ENCODE data around the gene TNN.
A peak's percentile ranks its signal among the peaks of the same experiment; 100 is the strongest.

TNN gene

DNA sequence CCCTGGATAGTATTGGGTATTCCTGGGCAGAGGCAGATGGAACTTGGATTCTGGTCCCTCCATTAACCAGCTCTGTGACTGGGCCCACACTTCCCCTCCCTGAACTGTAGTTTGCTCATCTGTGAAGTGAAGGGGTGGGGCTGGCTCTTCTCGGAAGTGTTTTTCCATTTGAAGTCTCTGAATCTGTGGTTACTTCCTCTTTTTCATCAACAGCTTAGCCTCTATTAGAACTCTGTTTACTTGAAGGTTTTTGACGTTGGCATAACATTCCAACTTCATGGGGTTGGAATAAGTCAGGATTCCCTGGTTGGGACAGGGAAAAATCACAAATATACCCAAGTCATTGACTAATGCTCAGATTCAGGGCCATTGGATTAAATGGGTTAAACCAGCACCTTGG, 121.3 kb downstream of the TNN start:
- DNase-seq (ENCODE audit: low spot score), result peak; percentile 64
- in situ Hi-C loops (cut with MboI; ENCODE audit: low sequenced_read_pairs, unreplicated experiment), result no loop called here

DNA sequence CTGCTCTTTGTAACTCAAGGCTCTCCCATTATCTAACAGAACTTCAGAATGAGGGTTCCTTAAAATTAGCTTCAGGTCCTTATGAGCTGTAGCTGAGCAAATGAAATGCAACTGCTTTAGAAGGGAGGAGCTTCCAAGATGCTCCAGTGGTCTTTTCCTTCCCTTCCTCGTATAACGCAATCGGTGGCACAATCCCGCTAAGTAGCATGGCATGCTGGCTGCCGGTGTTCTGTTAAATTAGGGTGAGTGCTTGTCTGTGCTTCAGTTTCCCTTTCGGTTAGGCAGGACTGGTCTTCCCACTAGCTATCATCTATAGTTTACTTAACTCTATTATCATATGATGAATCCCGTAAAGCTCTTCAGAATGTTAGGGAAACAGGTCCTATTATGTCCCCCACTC, 124.0 kb downstream of the TNN start:
- DNase-seq (ENCODE audit: low spot score), result peak; percentile 41

More for the DNA sequence above, 121.3 kb downstream of the TNN start:
- TF ChIP-seq, protein P1, sequence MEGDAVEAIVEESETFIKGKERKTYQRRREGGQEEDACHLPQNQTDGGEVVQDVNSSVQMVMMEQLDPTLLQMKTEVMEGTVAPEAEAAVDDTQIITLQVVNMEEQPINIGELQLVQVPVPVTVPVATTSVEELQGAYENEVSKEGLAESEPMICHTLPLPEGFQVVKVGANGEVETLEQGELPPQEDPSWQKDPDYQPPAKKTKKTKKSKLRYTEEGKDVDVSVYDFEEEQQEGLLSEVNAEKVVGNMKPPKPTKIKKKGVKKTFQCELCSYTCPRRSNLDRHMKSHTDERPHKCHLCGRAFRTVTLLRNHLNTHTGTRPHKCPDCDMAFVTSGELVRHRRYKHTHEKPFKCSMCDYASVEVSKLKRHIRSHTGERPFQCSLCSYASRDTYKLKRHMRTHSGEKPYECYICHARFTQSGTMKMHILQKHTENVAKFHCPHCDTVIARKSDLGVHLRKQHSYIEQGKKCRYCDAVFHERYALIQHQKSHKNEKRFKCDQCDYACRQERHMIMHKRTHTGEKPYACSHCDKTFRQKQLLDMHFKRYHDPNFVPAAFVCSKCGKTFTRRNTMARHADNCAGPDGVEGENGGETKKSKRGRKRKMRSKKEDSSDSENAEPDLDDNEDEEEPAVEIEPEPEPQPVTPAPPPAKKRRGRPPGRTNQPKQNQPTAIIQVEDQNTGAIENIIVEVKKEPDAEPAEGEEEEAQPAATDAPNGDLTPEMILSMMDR (IDR thresholded peaks at IDR 0.05; ENCODE audit: borderline replicate concordance, control extremely low read depth, extremely low read depth, insufficient read depth, missing control alignments), result no peak

DNA sequence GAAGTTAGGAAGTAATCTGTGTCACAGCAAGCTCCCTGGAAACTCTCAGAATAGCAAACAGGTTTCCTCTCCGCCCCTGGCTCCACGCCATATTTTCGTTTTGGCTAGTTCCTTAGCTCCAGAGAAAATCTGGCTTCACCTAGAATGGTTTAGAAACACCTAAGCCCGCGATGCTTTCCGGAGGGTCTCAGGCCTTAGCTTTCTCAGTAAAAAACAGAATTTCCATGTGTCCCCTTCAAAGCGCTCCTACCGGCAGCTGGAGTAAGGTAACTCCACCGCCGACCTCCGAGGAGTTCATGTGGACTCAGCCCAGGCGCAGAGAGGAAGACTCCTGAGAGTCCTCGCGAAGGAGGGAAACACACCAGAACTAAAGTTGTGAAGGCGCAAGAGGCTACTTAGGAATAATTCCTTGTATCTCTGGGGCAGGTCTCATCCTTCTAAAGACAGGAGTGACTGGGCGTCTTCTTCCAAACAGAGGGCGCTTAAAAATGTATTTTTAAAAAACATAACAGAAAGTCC, 124.5 kb downstream of the TNN start:
- DNase-seq (ENCODE audit: low spot score), result peak; percentile 42
- in situ Hi-C loops (cut with MboI; ENCODE audit: low sequenced_read_pairs, unreplicated experiment), result no loop called here
- TF ChIP-seq, protein P1 (IDR thresholded peaks at IDR 0.05; ENCODE audit: borderline replicate concordance, control extremely low read depth, extremely low read depth, insufficient read depth, missing control alignments), result no peak

More for the DNA sequence above, 124.0 kb downstream of the TNN start:
- in situ Hi-C loops (cut with MboI; ENCODE audit: low sequenced_read_pairs, unreplicated experiment), result no loop called here
- TF ChIP-seq, protein P1 (IDR thresholded peaks at IDR 0.05; ENCODE audit: borderline replicate concordance, control extremely low read depth, extremely low read depth, insufficient read depth, missing control alignments), result no peak

DNA sequence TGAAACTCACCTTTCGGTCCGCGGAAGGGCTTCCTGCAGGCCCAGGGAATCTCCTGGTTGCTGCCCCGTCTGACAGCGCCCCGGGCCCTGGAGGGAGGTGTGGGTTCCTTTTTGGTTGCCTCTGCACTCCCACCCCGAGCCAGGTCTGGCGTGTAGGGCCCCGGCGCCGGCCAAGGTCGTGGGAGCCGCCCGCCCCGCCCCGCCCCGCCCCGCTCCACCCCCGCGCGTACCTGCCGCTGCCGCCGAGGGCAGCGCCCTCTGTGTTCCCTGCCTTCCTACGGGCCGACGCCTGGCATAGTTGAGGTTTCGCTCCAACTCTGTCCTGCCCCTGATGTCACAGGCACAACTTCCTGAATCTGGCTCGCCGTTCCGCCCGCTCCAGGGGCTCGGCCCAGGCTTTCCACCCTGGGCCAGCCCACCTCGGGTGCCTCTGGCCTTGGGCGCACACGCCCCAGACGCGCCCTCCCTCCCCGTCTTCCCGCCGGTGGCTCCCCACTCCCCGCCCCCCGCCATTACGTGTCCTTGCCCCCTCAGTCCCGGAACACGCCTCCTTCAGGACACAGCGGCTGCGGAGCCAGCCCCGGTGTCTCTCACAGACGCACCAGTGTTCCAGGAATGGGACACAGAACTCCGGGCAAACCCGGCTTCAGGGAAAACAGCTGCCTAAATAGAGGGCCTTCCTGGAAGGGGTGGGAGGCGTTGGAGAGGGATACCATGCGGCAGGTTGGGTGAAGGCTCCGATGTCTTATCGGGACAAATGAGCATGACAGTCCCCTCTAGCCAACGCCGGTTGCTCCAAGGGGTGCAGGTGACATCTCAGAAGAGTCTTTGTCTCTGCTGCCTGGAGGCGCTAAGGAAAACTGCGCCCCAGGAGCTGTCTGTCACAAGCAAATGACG, 125.2 kb downstream of the TNN start, which contains the start of gene KIAA0040:
TSS of gene KIAA0040 (minus strand) at position 147 of the 897 bp plus-strand sequence. CDS start 31,763 bp downstream, outside the sequence.
- TF ChIP-seq, protein P1 (IDR thresholded peaks at IDR 0.05; ENCODE audit: borderline replicate concordance, control extremely low read depth, extremely low read depth, insufficient read depth, missing control alignments), result no peak
- DNase-seq (ENCODE audit: low spot score), result peak; percentile 80
- in situ Hi-C loops (cut with MboI; ENCODE audit: low sequenced_read_pairs, unreplicated experiment), result no loop called here

DNA sequence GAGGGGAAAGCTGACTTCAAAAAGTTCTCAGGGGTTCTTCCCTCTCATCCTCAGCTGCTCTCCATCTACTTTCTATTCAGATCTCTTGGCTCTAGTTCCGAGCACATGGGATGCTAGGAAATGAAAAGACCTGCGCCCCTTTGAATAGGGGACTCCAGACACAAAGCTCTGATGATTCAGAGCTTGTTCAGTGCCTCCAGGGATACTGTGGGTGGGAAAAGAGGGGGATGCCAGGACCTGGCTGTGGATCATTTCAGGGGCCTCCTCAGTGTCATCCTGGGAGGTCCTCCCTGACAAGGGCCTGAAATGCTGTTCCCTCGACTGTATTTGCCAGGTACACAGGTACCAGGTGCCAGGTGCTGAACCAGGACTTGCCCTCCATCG, 125.9 kb downstream of the TNN start:
- TF ChIP-seq, protein P1 (IDR thresholded peaks at IDR 0.05; ENCODE audit: borderline replicate concordance, control extremely low read depth, extremely low read depth, insufficient read depth, missing control alignments), result no peak
- in situ Hi-C loops (cut with MboI; ENCODE audit: low sequenced_read_pairs, unreplicated experiment), result no loop called here
- no peak for DNase-seq (ENCODE audit: low spot score)

DNA sequence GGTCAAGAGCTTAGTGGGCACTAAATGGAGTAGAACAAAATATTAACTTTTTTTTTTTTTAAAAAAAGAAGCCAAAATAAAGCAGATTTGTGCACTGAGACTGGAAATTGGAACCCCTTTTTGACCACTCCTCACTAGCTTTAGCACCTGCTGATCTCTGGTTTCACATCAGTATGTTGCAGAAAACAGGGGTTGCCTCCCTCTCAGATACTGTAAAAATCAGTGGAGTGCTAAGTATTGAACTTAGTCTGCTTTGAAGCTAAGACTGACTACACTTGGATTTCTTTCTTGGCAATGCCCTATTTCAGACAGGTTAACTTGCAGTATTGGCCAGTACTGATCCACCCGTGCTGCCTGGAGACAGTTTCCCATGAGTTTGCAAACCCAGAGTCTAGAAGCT, 127.6 kb downstream of the TNN start:
- in situ Hi-C loops (cut with MboI; ENCODE audit: low sequenced_read_pairs, unreplicated experiment), result no loop called here
- peak; percentile 30 for DNase-seq (ENCODE audit: low spot score)

More for the DNA sequence above, 127.6 kb downstream of the TNN start:
- TF ChIP-seq, protein P1 (IDR thresholded peaks at IDR 0.05; ENCODE audit: borderline replicate concordance, control extremely low read depth, extremely low read depth, insufficient read depth, missing control alignments), result no peak
